Type B pancreatic cell (in vitro differentiated cells): ENCODE measurements around the gene CXCL14. TPM values are rescaled to one million over a fixed set of nuclear protein-coding genes. Genes with fewer than 3 reads are reported as not detected.
A peak's percentile ranks its signal among the peaks of the same experiment; 100 is the strongest.

ENCODE experiments used
- DNase-seq: peaks from one replicate; pipeline ENCODE4 v3.0.0; 2021; ENCODE audit warnings: mixed read lengths; ENCODE audit not compliant: unreplicated experiment; ENCODE audit errors: extremely low spot score
- H3K27ac Mint-ChIP-seq: 2 replicates; pipeline ENCODE4 v1.8.0; 2021; ENCODE audit warnings: mild to moderate bottlenecking, mixed read lengths
- H3K27me3 Mint-ChIP-seq: 2 replicates; pipeline ENCODE4 v1.8.0; 2021; ENCODE audit warnings: mixed read lengths
- H3K36me3 Mint-ChIP-seq: 2 replicates; pipeline ENCODE4 v1.8.0; 2021; ENCODE audit warnings: mixed read lengths
- H3K4me1 Mint-ChIP-seq: one replicate; pipeline ENCODE4 v1.8.0; 2021; ENCODE audit warnings: mixed read lengths; ENCODE audit not compliant: unreplicated experiment
- H3K4me3 Mint-ChIP-seq: 2 replicates; pipeline ENCODE4 v1.8.0; 2021; ENCODE audit warnings: mild to moderate bottlenecking, mixed read lengths
- H3K9me3 Mint-ChIP-seq: 2 replicates; pipeline ENCODE4 v1.8.0; 2021; ENCODE audit warnings: mixed read lengths
- total RNA-seq: library from RNA; stranded (reverse); gene quantifications from 2 replicates; pipeline ENCODE4 v1.2.1, GENCODE V29; 2021; ENCODE audit warnings: low replicate concordance
- TF ChIP-seq, protein P1 (sequence below): fragments of 200-600 bp; sonication (generic); conservative IDR thresholded peaks from 2 replicates; pipeline ENCODE4 v1.5.0; 2021; ENCODE audit warnings: antibody characterized with exemption, mild to moderate bottlenecking

CXCL14 gene
- total RNA-seq, 1 donor from 2014 or later: 70.3 TPM

DNA sequence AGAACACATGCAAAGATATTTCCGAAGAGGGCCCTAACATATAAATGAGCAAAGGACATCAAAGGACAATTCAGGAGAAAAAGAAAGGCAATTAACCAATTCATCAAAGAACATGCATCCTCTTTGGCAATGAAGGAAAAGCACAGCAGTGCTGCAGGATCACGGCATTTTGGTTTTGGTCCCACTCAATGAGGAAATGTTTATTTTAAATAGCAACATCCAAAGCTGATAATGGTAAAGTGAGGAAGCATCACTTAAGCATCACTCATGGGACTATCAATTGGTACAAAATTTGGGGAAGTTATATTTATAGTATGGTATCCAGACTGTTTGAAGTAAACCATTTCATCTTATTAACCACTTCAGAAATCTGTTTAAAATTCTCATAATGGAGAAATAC, 5.5 kb upstream of the CXCL14 start:
- H3K4me3 Mint-ChIP-seq: no peak overlapping the region
- H3K9me3 Mint-ChIP-seq: no peaks in the 10 kb centered on the region
- no peaks in the 10 kb centered on the region for H3K36me3 Mint-ChIP-seq
- DNase-seq: no peak
- H3K27ac Mint-ChIP-seq: no peak overlapping the region
- H3K4me1 Mint-ChIP-seq: peaks cover 10% of the 10 kb centered on the region
- TF ChIP-seq, protein P1, sequence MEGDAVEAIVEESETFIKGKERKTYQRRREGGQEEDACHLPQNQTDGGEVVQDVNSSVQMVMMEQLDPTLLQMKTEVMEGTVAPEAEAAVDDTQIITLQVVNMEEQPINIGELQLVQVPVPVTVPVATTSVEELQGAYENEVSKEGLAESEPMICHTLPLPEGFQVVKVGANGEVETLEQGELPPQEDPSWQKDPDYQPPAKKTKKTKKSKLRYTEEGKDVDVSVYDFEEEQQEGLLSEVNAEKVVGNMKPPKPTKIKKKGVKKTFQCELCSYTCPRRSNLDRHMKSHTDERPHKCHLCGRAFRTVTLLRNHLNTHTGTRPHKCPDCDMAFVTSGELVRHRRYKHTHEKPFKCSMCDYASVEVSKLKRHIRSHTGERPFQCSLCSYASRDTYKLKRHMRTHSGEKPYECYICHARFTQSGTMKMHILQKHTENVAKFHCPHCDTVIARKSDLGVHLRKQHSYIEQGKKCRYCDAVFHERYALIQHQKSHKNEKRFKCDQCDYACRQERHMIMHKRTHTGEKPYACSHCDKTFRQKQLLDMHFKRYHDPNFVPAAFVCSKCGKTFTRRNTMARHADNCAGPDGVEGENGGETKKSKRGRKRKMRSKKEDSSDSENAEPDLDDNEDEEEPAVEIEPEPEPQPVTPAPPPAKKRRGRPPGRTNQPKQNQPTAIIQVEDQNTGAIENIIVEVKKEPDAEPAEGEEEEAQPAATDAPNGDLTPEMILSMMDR: no peak
- peaks cover 58% of the 10 kb centered on the region for H3K27me3 Mint-ChIP-seq

DNA sequence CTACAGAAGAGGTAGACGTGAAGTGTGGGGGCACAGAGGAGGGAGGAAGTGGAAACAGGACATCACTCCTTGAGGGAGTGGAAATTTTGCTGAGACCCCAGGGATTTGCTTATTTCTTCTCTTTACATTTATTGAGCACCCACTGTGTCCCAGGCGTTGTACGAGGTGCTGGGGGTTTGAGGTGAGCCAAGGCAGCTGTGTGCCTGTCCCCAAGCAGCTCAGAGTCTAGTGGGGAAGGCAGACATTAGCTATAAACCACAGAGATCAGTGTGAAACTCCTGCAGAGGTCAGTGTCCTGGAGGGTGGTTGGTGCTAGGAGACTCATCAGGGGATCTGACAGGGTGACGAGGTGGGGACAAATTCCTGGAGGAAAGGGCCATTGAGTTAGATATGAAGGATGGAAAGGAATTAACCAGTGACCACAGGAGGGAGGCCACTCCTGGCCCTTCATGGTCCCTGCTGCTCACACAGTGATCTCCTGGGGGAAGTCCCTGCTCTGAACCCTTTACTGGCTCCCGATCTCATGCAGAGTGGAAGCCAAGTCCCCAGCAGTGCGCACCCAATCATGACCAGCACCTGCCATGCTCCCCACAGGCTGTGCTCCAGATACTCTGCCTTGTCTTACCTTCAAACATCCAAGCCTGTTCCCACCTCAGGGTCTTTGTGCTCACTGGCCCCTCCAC, 3.4 kb upstream of the CXCL14 start:
- peak overlapping the region; percentile 39 for H3K4me3 Mint-ChIP-seq
- H3K4me1 Mint-ChIP-seq: peaks cover 15% of the 10 kb centered on the region
- H3K9me3 Mint-ChIP-seq: no peaks in the 10 kb centered on the region
- no peak overlapping the region for H3K27ac Mint-ChIP-seq
- peaks cover 75% of the 10 kb centered on the region for H3K27me3 Mint-ChIP-seq
- H3K36me3 Mint-ChIP-seq: no peaks in the 10 kb centered on the region
- TF ChIP-seq, protein P1: no peak
- no peak for DNase-seq

DNA sequence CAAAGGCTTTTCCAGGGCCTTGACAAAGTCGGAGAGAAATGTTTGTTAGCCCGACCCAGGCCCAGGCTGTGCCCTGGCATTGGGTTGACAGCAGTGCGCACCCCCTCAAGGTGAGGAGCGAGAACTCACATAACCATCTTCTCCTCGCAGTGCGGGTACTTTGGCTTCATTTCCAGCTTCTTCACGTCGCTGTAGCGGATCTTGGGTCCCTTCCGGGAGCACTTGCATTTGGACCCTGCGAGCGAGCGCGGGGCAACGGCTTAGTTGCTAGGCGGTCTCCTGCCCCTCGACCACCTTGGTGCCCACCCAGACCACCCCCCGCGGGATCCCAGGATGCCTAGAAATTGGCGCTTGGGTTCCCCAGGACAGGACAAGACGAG, 496 bp downstream of the CXCL14 start:
- H3K9me3 Mint-ChIP-seq: no peaks in the 10 kb centered on the region
- peak overlapping the region; percentile 81 for H3K4me3 Mint-ChIP-seq
- TF ChIP-seq, protein P1: no peak
- H3K4me1 Mint-ChIP-seq: peaks cover 26% of the 10 kb centered on the region
- no peak for DNase-seq
- H3K27ac Mint-ChIP-seq: no peak overlapping the region
- no peaks in the 10 kb centered on the region for H3K36me3 Mint-ChIP-seq
- H3K27me3 Mint-ChIP-seq: peaks cover 84% of the 10 kb centered on the region

DNA sequence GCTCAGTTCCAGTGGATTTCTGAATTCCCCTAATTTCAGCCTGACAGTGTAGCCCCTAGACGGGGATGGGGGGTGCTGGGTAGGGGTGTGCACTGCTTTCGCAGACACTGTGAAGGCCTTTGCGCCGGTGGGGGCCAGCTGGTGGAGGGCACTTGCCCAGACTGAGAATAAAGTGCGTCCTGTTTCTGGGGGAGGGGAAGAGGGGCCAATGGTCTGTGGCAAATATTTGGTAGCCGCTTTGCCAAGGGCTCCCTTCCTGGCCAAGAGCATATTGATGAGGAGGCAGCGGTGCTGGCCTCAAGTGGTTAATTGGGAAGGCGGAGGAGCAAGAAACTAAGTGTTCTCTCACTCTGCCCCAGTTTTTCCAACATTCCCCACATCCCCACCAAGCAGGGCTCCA, 1.4 kb downstream of the CXCL14 start:
- no peaks in the 10 kb centered on the region for H3K9me3 Mint-ChIP-seq
- H3K27ac Mint-ChIP-seq: no peak overlapping the region
- no peak for DNase-seq
- H3K27me3 Mint-ChIP-seq: peaks cover 80% of the 10 kb centered on the region
- peak overlapping the region; percentile 81 for H3K4me3 Mint-ChIP-seq
- TF ChIP-seq, protein P1: no peak
- H3K36me3 Mint-ChIP-seq: peaks cover 3% of the 10 kb centered on the region
- peaks cover 31% of the 10 kb centered on the region for H3K4me1 Mint-ChIP-seq

DNA sequence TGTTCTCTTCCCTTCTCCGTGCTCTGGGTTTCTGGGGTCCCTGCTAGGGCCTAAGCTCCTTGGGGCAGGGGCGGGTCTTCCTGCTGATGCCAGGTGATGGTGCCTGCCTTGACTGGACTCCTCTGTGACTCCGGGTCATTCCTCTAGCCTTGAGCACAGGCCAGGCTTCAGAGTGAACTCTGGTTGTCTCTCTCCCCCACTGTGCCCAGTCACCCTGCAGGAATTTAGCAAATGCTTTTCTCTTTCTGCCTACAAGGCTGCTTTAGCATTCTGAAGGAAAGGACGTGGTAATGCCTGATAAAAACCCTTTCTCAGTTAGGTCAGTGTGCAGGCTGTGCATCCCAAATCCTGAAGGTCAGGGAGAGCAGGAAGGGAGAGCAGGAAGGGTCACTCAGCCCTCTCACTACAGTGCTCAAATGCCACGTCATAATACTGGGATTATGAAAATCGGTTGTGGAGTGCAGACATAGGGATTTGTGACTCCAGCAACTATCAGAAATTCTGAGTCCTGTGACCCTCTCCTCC, 2.7 kb downstream of the CXCL14 start:
- Mint-ChIP-seq H3K4me1 (peaks cover 32% of the 10 kb centered on the region), H3K36me3 (peaks cover 6% of the 10 kb centered on the region), H3K9me3 (no peaks in the 10 kb centered on the region), H3K27ac (no peak overlapping the region), H3K27me3 (peaks cover 77% of the 10 kb centered on the region), H3K4me3 (no peak overlapping the region)
- no peak for DNase-seq
- TF ChIP-seq, protein P1: no peak
